OCI-LY1 (cell line): Measurements from ENCODE around the gene MRPL38.
"Not testable (repeated sequence)": the region's sequence is repeated elsewhere in the genome, so short reads cannot be mapped to it uniquely, and the experiment has no call there.

ENCODE experiments used
- H2AFZ ChIP-seq: fragments of 200-600 bp; sonication (generic), shearing (Covaris generic); 2 replicates; pipeline ENCODE4 v1.6.0; 2014; ENCODE audit warnings: antibody characterized with exemption, mild to moderate bottlenecking, low read length
- H3F3A ChIP-seq: fragments of 200-600 bp; sonication (generic), shearing (Covaris generic); 2 replicates; pipeline ENCODE4 v1.6.0; 2014; ENCODE audit warnings: mild to moderate bottlenecking, antibody characterized with exemption, low read length, moderate library complexity; ENCODE audit not compliant: insufficient read depth
- H3K27ac ChIP-seq: fragments of 200-600 bp; sonication (generic); 2 replicates; pipeline ENCODE4 v1.5.1; 2014; ENCODE audit warnings: low read length, mixed run types, mild to moderate bottlenecking, low read depth; ENCODE audit not compliant: poor library complexity, severe bottlenecking
- H3K27me3 ChIP-seq: fragments of 200-600 bp; sonication (generic); 2 replicates; pipeline ENCODE4 v1.6.0; 2014; ENCODE audit warnings: antibody characterized with exemption, mild to moderate bottlenecking, low read length, moderate library complexity; ENCODE audit not compliant: insufficient read depth
- H3K36me3 ChIP-seq: fragments of 200-600 bp; sonication (generic); 2 replicates; pipeline ENCODE4 v1.6.1; 2014; ENCODE audit warnings: mild to moderate bottlenecking, antibody characterized with exemption, low read length, moderate library complexity, mixed read lengths; ENCODE audit not compliant: insufficient read depth
- H3K4me1 ChIP-seq: fragments of 200-600 bp; sonication (generic); 2 replicates; pipeline ENCODE4 v1.5.1; 2014; ENCODE audit warnings: mild to moderate bottlenecking, low read length, moderate library complexity; ENCODE audit not compliant: insufficient read depth, severe bottlenecking
- H3K4me2 ChIP-seq: fragments of 200-600 bp; sonication (generic), shearing (Covaris generic); 2 replicates; pipeline ENCODE4 v1.6.1; 2014; ENCODE audit warnings: low read length
- H3K4me3 ChIP-seq: fragments of 200-600 bp; sonication (generic); 2 replicates; pipeline ENCODE4 v1.5.1; 2014; ENCODE audit warnings: low read length, low read depth, mild to moderate bottlenecking, mixed read lengths; ENCODE audit not compliant: poor library complexity, severe bottlenecking
- H3K79me2 ChIP-seq: fragments of 200-600 bp; shearing (Covaris generic); 2 replicates; pipeline ENCODE4 v1.6.1; 2016; ENCODE audit warnings: mixed run types, low read length, mixed read lengths; ENCODE audit not compliant: insufficient read depth
- H3K9ac ChIP-seq: fragments of 200-600 bp; sonication (generic), shearing (Covaris generic); 2 replicates; pipeline ENCODE4 v1.6.1; 2014; ENCODE audit warnings: mild to moderate bottlenecking, low read length, mixed read lengths
- H3K9me2 ChIP-seq: fragments of 200-600 bp; sonication (generic), shearing (Covaris generic); 2 replicates; pipeline ENCODE4 v1.6.1; 2014; ENCODE audit warnings: low read depth, mild to moderate bottlenecking, low read length, mixed read lengths
- H3K9me3 ChIP-seq: fragments of 200-600 bp; shearing (Covaris generic); 2 replicates; pipeline ENCODE4 v1.6.1; 2014; ENCODE audit warnings: low read length, mixed read lengths
- H4K20me1 ChIP-seq: fragments of 200-600 bp; sonication (generic), shearing (Covaris generic); 2 replicates; pipeline ENCODE4 v1.6.0; 2016; ENCODE audit warnings: mild to moderate bottlenecking, low read length; ENCODE audit not compliant: insufficient read depth
- EZH2 ChIP-seq: fragments of 200-600 bp; sonication (generic), shearing (Covaris generic); IDR thresholded peaks from 2 replicates; pipeline ENCODE4 v1.8.0; 2017; ENCODE audit warnings: borderline replicate concordance, mixed run types, mild to moderate bottlenecking, antibody characterized with exemption, low read length, moderate library complexity, mixed read lengths
- TF ChIP-seq, protein P1 (sequence below): fragments of 200-600 bp; sonication (generic), shearing (Covaris generic); IDR thresholded peaks from 2 replicates; pipeline ENCODE4 v1.5.1; 2017; ENCODE audit warnings: mild to moderate bottlenecking, antibody characterized with exemption, low read length, moderate library complexity, mixed read lengths

MRPL38 gene

DNA sequence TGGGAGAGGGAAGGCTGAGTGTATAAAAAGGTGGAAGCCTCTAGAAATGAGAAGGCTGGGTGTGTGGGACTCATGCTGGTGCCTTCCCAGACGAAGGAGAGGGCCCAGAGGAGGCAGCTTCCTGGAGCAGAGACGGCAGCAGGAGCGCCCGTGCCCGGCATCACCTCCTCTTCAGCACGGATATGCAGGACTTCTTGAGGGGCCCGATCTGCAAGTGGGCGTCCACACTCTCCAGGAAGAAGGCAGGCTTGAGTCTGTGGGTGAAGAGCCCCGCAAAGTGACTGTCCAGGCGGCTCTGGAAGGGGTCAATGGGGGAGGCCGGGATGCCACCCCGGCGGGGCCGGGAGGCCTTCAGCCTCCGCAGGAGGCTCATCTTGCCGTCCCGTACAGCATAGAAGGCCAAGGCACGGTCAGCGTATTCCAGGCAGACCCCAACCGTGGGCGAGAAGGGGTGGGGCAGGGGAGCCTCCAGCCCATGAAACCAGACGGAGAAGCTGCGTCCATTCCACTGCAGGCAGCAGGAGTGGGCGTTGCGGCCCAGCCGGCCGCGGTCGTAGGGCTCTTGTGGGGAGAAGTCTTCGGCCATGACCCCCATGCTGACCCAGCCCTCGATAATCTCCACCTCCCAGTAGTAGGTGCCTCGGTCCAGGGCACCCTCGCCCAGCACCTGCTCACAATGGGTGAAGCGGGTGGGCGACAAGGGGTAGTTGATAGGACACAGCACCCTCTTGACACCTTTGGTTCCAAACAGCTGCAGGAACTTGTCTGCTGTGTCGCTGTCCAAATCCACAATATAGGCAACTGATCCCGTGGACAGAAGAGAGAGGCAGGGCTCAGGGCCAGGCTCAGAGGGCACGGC, 30.1 kb downstream of the MRPL38 start:
- Histone ChIP-seq H3K9me2 (no peaks in the 10 kb centered on the region), H3K4me2 (no peak overlapping the region), H2AFZ (no peak overlapping the region), H3K36me3 (no peaks in the 10 kb centered on the region), H3F3A (no peaks in the 10 kb centered on the region), H4K20me1 (no peaks in the 10 kb centered on the region), H3K4me3 (no peak overlapping the region), H3K9me3 (no peaks in the 10 kb centered on the region), H3K79me2 (no peaks in the 10 kb centered on the region), H3K4me1 (peaks cover 40% of the 10 kb centered on the region), H3K27ac (no peak overlapping the region), H3K9ac (no peak overlapping the region), H3K27me3 (peaks cover 4% of the 10 kb centered on the region; the same call in 1 of the 2 replicates)
- TF ChIP-seq, protein P1, sequence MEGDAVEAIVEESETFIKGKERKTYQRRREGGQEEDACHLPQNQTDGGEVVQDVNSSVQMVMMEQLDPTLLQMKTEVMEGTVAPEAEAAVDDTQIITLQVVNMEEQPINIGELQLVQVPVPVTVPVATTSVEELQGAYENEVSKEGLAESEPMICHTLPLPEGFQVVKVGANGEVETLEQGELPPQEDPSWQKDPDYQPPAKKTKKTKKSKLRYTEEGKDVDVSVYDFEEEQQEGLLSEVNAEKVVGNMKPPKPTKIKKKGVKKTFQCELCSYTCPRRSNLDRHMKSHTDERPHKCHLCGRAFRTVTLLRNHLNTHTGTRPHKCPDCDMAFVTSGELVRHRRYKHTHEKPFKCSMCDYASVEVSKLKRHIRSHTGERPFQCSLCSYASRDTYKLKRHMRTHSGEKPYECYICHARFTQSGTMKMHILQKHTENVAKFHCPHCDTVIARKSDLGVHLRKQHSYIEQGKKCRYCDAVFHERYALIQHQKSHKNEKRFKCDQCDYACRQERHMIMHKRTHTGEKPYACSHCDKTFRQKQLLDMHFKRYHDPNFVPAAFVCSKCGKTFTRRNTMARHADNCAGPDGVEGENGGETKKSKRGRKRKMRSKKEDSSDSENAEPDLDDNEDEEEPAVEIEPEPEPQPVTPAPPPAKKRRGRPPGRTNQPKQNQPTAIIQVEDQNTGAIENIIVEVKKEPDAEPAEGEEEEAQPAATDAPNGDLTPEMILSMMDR: no peak
- TF ChIP-seq EZH2: no peak

DNA sequence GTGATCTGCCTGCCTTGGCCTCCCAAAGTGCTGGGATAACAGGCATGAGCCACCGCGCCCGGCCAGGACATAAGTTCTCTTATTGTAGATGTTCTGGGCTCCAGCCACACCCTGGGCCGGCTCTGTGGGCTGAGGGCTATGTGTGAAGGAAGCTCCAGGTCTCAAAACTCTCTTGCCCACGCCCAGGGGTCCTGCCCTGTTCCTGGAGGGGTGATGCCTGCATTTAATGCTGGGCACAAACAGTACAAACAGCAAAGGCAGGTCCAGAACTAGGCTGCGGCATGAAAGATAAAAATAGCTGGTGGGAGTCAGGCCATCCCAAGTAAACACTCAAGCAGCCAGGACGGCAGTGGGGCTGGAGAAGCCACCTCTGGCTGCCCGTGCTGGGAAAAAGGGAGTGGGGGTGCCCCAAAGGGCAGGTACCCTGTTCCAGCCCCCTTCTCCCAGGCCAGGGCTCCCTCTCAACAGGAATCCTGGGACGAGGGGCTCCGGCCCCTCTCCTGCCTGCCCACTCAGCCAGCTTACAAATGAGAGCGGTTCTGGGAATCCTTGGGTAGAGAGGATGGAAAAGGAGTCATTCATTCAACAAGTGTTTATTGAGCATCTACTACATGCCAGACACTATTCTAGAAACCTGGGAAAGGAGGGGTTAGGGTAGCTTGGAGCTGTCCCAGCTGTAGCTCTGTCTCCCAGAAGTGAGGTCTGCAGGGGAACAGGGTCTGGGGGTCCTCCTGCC, 30.9 kb downstream of the MRPL38 start:
- no peak overlapping the region for H3K4me3 ChIP-seq
- H3K27ac ChIP-seq: no peak overlapping the region
- H3K9ac ChIP-seq: no peak overlapping the region
- H3K4me2 ChIP-seq: no peak overlapping the region
- no peaks in the 10 kb centered on the region for H3K36me3 ChIP-seq
- no peaks in the 10 kb centered on the region for H3K9me3 ChIP-seq
- H2AFZ ChIP-seq: no peak overlapping the region
- H3K79me2 ChIP-seq: no peaks in the 10 kb centered on the region
- peaks cover 40% of the 10 kb centered on the region for H3K4me1 ChIP-seq
- no peaks in the 10 kb centered on the region for H4K20me1 ChIP-seq
- no peaks in the 10 kb centered on the region for H3K27me3 ChIP-seq
- no peaks in the 10 kb centered on the region for H3K9me2 ChIP-seq
- no peak for TF ChIP-seq EZH2
- TF ChIP-seq, protein P1: no peak
- no peaks in the 10 kb centered on the region for H3F3A ChIP-seq

DNA sequence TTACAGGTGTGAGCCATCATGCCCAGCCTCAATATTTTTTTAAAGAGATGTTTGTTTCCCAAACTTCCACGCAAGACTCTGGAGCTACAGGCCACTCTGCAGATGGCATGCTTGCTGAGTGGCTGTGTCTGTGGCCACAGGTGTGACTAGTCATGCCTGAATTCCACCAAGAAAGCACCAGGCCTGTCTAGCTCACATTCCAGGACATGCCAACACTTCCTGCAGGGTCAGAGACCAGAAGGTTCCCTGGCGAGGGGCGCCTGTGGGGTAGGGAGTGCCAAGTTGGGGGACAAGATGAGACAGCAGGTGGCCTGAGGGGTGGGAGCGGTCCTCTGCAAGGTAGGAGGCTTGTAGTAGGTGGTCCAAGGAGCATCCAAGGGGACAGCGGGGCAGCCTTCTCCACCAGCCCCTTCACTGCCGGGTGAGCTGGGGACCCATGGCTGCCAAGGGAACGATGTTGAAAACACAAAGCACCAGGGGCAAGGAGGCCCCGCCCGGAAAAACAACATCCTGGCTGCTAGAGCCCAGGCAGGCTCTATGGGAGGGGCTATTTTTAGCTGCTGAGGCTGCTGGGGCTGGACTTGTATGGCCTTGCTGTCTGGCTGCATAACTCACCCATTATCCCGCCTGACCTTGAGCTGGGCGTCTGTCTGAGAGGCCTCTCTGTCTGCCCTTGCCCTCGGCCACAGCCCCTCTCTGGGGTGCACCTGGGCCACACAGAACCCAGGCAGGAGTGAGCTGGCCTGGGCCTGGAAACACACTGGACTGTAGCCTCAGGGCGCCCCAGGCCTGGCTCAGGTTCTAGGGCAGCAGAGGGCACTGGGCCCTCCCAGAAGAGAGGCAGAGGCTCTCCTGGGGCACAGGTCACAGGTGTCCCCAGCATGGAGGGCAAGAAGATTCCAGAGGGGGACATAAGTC, 32.0 kb downstream of the MRPL38 start:
- no peaks in the 10 kb centered on the region for H3K36me3 ChIP-seq
- H3K9ac ChIP-seq: no peak overlapping the region
- H4K20me1 ChIP-seq: no peaks in the 10 kb centered on the region
- no peaks in the 10 kb centered on the region for H3K9me2 ChIP-seq
- H3K4me2 ChIP-seq: no peak overlapping the region
- H3F3A ChIP-seq: no peaks in the 10 kb centered on the region
- TF ChIP-seq EZH2: no peak
- TF ChIP-seq, protein P1: no peak
- H3K79me2 ChIP-seq: no peaks in the 10 kb centered on the region
- H3K27ac ChIP-seq: no peak overlapping the region
- H3K9me3 ChIP-seq: no peaks in the 10 kb centered on the region
- H3K4me3 ChIP-seq: no peak overlapping the region
- peaks cover 31% of the 10 kb centered on the region for H3K4me1 ChIP-seq
- H3K27me3 ChIP-seq: no peaks in the 10 kb centered on the region
- no peak overlapping the region for H2AFZ ChIP-seq

DNA sequence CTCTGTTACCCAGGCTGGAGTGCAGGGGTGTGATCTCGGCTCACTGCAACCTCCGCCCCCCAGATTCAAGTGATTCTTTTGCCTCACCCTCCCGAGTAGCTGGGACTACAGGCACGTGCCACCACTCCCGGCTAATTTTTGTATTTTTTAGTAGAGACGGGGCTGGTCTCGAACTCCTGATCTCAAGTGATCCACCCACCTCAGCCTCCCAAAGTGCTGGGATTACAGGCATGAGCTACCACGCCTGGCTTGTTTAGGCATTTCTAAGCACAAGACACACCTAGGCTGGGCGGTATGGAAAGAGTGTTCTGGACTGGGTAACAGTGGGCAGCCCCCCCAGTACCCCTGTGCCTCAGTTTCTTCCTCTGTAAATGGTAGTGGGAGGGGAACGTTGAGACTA, 34.5 kb downstream of the MRPL38 start:
- not testable (repeated sequence) for H3K27ac ChIP-seq, H4K20me1 ChIP-seq, H2AFZ ChIP-seq, H3K4me1 ChIP-seq, H3K4me2 ChIP-seq, H3K79me2 ChIP-seq, H3K27me3 ChIP-seq, H3K4me3 ChIP-seq, H3K9me3 ChIP-seq, H3F3A ChIP-seq, H3K9ac ChIP-seq, H3K9me2 ChIP-seq, H3K36me3 ChIP-seq
